Parathyroid adenoma (tissue), 2 donors: ENCODE results near the gene SUSD4.
A peak's percentile ranks its signal among the peaks of the same experiment; 100 is the strongest.

Source experiments
- H2AFZ ChIP-seq: fragments of 300-600 bp; sonication (generic); one replicate; pipeline ENCODE4 v1.7.0; 2017; ENCODE audit warnings: antibody characterized with exemption, mild to moderate bottlenecking
- H3K27ac ChIP-seq: fragments of 300-600 bp; sonication (generic); one replicate; pipeline ENCODE4 v1.7.0; 2017
- H3K27me3 ChIP-seq: fragments of 300-600 bp; sonication (generic); one replicate; pipeline ENCODE4 v1.7.0; 2017; ENCODE audit warnings: low read length; ENCODE audit not compliant: control insufficient read depth, insufficient read depth
- H3K36me3 ChIP-seq: fragments of 300-600 bp; sonication (generic); one replicate; pipeline ENCODE4 v1.7.0; 2017; ENCODE audit warnings: low read length; ENCODE audit not compliant: control insufficient read depth, insufficient read depth
- H3K4me1 ChIP-seq: fragments of 300-600 bp; sonication (generic); one replicate; pipeline ENCODE4 v1.7.0; 2017; ENCODE audit warnings: control low read depth
- H3K4me2 ChIP-seq: fragments of 300-600 bp; sonication (generic); one replicate; pipeline ENCODE4 v1.7.0; 2017; ENCODE audit warnings: low read length
- H3K4me3 ChIP-seq: fragments of 300-600 bp; sonication (generic); one replicate; pipeline ENCODE4 v1.7.0; 2017; ENCODE audit warnings: low read depth, low read length
- H3K79me2 ChIP-seq: fragments of 300-600 bp; sonication (generic); one replicate; pipeline ENCODE4 v1.7.0; 2017; ENCODE audit warnings: control low read depth
- H3K9ac ChIP-seq: fragments of 300-600 bp; sonication (generic); one replicate; pipeline ENCODE4 v1.7.0; 2017; ENCODE audit warnings: mild to moderate bottlenecking
- H3K9me3 ChIP-seq: fragments of 300-600 bp; sonication (generic); one replicate; pipeline ENCODE4 v1.7.0; 2017; ENCODE audit warnings: low read length; ENCODE audit not compliant: control insufficient read depth
- CTCF ChIP-seq: fragments of 300-600 bp; sonication (generic); IDR thresholded peaks from one replicate; pipeline ENCODE4 v1.7.0; 2017; ENCODE audit warnings: antibody characterized with exemption, mild to moderate bottlenecking
- donor health status: primary hyperparathyroidism.

The SUSD4 gene

GRCh38 chr1:223340637-223341036, 23.3 kb downstream of the SUSD4 start:
- Histone ChIP-seq H3K27me3 (no peaks in the 10 kb centered on the region), H3K4me1 (peaks cover 16% of the 10 kb centered on the region), H2AFZ (no peak overlapping the region), H3K79me2 (no peaks in the 10 kb centered on the region), H3K36me3 (no peaks in the 10 kb centered on the region), H3K9me3 (no peaks in the 10 kb centered on the region), H3K4me3 (no peak overlapping the region), H3K4me2 (no peak overlapping the region), H3K9ac (no peak overlapping the region), H3K27ac (peak overlapping the region; percentile 70)
- no peak for TF ChIP-seq CTCF

- Histone ChIP-seq H3K9me3 (no peaks in the 10 kb centered on the region), H3K27ac (peak overlapping the region; percentile 70), H3K27me3 (no peaks in the 10 kb centered on the region), H3K9ac (no peak overlapping the region), H3K36me3 (no peaks in the 10 kb centered on the region), H3K4me2 (no peak overlapping the region), H3K79me2 (no peaks in the 10 kb centered on the region), H3K4me3 (no peak overlapping the region), H2AFZ (no peak overlapping the region), H3K4me1 (peaks cover 16% of the 10 kb centered on the region)
- TF ChIP-seq CTCF: no peak
Observed at GRCh38 chr1:223339861-223340260, 24.1 kb downstream of the SUSD4 start.

- Histone ChIP-seq H3K9ac (no peak overlapping the region), H3K36me3 (no peaks in the 10 kb centered on the region), H3K27me3 (no peaks in the 10 kb centered on the region), H3K9me3 (no peaks in the 10 kb centered on the region), H3K27ac (no peak overlapping the region), H2AFZ (no peak overlapping the region), H3K79me2 (no peaks in the 10 kb centered on the region), H3K4me1 (peaks cover 16% of the 10 kb centered on the region), H3K4me3 (no peak overlapping the region), H3K4me2 (no peak overlapping the region)
- TF ChIP-seq CTCF: no peak
Observed at GRCh38 chr1:223338811-223339746, 24.9 kb downstream of the SUSD4 start.

- no peak overlapping the region for H3K9ac ChIP-seq
- H3K36me3 ChIP-seq: no peaks in the 10 kb centered on the region
- H3K4me2 ChIP-seq: no peak overlapping the region
- H3K9me3 ChIP-seq: no peaks in the 10 kb centered on the region
- H3K27me3 ChIP-seq: no peaks in the 10 kb centered on the region
- no peaks in the 10 kb centered on the region for H3K79me2 ChIP-seq
- TF ChIP-seq CTCF: no peak
- no peak overlapping the region for H2AFZ ChIP-seq
- H3K4me3 ChIP-seq: no peak overlapping the region
- H3K27ac ChIP-seq: no peak overlapping the region
- H3K4me1 ChIP-seq: peaks cover 15% of the 10 kb centered on the region
Observed at GRCh38 chr1:223337174-223337869, 26.7 kb downstream of the SUSD4 start.
